ENCODE data around the gene SIRPA.

DNA sequence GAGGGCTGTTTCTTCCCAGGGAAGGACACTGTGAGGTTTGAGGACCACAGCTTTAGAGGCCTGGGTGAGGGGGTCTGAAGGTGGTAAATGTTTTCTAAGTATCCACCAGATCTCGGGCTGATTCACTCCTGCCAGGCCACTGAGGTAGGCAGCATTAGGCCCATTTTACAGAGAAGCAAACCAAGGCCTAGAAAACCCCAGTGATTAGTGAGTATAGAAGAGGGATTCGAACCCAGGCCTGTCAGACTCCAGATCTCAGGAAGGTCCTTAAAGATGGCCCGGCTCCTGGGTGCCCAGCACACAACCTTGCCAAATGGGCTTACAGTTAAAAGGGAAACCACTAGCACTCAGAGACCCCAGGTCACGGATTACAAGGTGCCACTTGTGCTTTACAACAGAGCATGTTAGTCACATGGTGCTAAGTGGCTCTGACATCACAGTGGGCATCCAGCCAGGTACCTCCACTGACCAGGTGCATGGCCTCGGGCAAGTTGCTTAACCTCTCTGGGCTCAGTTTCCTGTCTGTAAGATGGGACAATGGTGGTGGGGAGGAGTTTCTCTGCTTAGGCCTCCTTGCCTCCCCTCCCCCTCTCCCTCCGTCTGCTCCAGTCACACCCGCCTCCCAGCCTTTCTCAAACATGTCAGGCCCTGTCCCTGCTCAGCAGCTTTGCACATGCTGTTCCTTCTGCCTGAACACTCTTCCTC is 18.8 kb upstream of the SIRPA start:
- TF ChIP-seq, protein P1, sequence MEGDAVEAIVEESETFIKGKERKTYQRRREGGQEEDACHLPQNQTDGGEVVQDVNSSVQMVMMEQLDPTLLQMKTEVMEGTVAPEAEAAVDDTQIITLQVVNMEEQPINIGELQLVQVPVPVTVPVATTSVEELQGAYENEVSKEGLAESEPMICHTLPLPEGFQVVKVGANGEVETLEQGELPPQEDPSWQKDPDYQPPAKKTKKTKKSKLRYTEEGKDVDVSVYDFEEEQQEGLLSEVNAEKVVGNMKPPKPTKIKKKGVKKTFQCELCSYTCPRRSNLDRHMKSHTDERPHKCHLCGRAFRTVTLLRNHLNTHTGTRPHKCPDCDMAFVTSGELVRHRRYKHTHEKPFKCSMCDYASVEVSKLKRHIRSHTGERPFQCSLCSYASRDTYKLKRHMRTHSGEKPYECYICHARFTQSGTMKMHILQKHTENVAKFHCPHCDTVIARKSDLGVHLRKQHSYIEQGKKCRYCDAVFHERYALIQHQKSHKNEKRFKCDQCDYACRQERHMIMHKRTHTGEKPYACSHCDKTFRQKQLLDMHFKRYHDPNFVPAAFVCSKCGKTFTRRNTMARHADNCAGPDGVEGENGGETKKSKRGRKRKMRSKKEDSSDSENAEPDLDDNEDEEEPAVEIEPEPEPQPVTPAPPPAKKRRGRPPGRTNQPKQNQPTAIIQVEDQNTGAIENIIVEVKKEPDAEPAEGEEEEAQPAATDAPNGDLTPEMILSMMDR (IDR thresholded peaks at IDR 0.05; ENCODE audit: low read depth, low read length, poor library complexity, severe bottlenecking): no peak
- no peak for TF ChIP-seq EZH2phosphoT487 (IDR thresholded peaks at IDR 0.05; ENCODE audit: borderline replicate concordance, low read length)
